ENCODE measurements around the gene MAGI2.

GRCh38 chr7:78636727-78637126 lies 816.7 kb downstream of the MAGI2 start:
- no peak for TF ChIP-seq CTCF (IDR thresholded peaks at IDR 0.05 in 2 of 3, conservative IDR thresholded peaks at IDR 0.05 in 1 of 3; ENCODE audit: borderline replicate concordance in 1 of 3, insufficient read depth in 1 of 3, low read depth in 2 of 3, low read length in 2 of 3)
- no peak for TF ChIP-seq TCF7L2 (IDR thresholded peaks at IDR 0.05; ENCODE audit: borderline replicate concordance, extremely low read depth, insufficient read depth, insufficient read length)
- TF ChIP-seq POLR2AphosphoS5 (IDR thresholded peaks at IDR 0.05; ENCODE audit: low read depth, low read length): no peak
- TF ChIP-seq MAX (IDR thresholded peaks at IDR 0.05): no peak
- TF ChIP-seq POLR2A (IDR thresholded peaks at IDR 0.05; ENCODE audit: borderline replicate concordance, extremely low read depth, insufficient read depth, insufficient read length): no peak
- TF ChIP-seq ZFX (IDR thresholded peaks at IDR 0.05): no peak
- TF ChIP-seq RAD21 (IDR thresholded peaks at IDR 0.05; ENCODE audit: low read depth): no peak
- no peak for TF ChIP-seq EZH2phosphoT487 (IDR thresholded peaks at IDR 0.05; ENCODE audit: borderline replicate concordance)
- no peak for TF ChIP-seq SIN3A (IDR thresholded peaks at IDR 0.05; ENCODE audit: low read depth)
- TF ChIP-seq EGR1 (IDR thresholded peaks at IDR 0.05; ENCODE audit: low read depth): no peak
- TF ChIP-seq EZH2 (IDR thresholded peaks at IDR 0.05): no peak
